ENCODE data around the gene KIF3C. TPM values are rescaled to one million over a fixed set of nuclear protein-coding genes. Genes with fewer than 3 reads are reported as not detected.
"Not testable (repeated sequence)": the region's sequence is repeated elsewhere in the genome, so short reads cannot be mapped to it uniquely, and the experiment has no call there.

The KIF3C gene
- total and polyA plus RNA-seq, 2 experiments from 2014 or later, result 8.4 to 10.9 TPM

- not testable (repeated sequence) for H3K27me3 ChIP-seq; H4K20me1 ChIP-seq (ENCODE audit: insufficient read depth, poor library complexity, severe bottlenecking); H3K36me3 ChIP-seq (replicated peaks; ENCODE audit: insufficient read depth, low read depth); H3K9me3 ChIP-seq (ENCODE audit: low read depth); H3K27ac ChIP-seq; DNase-seq (ENCODE audit: low spot score); H3K4me3 ChIP-seq; H2AFZ ChIP-seq; H3K9me2 ChIP-seq (replicated peaks; ENCODE audit: insufficient read depth); H3K4me1 ChIP-seq (ENCODE audit: insufficient read depth); H3K79me2 ChIP-seq
- 69% methylated on average over 9 of the region's 9 CpGs for WGBS (ENCODE audit: low lambda C conversion rate, missing lambda C conversion rate)
- peak overlapping the region; percentile 8 for H3K4me2 ChIP-seq
Measured at GRCh38 chr2:25913696-25913973, 68.7 kb downstream of the KIF3C start.

DNA sequence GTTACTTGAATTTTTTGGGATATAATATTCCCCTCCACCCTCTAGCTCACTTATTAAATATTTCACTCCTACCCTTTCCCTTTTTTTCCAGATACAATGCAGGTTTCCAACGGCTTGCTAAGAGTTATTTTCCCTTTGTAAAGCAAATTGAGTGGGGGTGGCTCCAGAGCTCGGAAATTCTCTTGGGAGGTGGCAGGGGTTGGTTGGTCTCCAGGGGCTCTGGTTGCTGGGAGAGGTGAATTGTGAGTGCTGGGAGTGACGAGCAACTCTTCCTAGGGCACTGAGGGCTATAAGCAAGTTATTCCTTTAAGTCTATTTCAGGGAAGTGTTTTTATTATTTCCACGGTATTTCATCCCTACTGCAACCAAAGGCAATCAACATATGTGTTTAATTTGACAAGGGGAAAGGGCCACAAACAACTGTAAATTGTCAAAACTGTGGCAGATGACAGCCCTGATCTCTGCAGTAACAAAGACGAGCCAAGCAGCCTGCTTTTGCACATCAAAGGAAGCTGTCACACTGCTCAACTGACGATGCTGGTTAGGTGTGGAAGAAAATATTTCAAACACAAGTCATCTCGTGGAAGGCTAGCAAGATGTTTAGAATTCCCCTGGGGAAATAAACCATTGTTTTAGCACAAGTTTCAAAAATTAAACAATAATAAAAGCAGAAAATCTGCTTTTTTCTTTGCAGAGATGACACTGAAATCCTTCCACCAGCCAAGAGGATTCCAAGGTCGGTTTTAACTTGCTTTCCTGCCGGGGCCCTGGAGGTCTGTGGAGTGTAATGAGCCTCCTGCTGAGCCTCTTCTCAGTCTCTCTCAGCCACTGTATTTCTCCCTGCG, 69.2 kb downstream of the KIF3C start:
- Histone ChIP-seq H3K79me2 (no peaks in the 10 kb centered on the region), H4K20me1 (ENCODE audit: insufficient read depth, poor library complexity, severe bottlenecking) (no peaks in the 10 kb centered on the region), H3K9me2 (replicated peaks; ENCODE audit: insufficient read depth) (no peaks in the 10 kb centered on the region), H3K4me2 (peak overlapping the region; percentile 8), H3K27me3 (no peaks in the 10 kb centered on the region), H3K36me3 (replicated peaks; ENCODE audit: insufficient read depth, low read depth) (no peaks in the 10 kb centered on the region), H3K9me3 (ENCODE audit: low read depth) (no peaks in the 10 kb centered on the region), H2AFZ (no peak overlapping the region), H3K4me3 (no peak overlapping the region), H3K27ac (no peak overlapping the region), H3K4me1 (ENCODE audit: insufficient read depth) (peaks cover 5% of the 10 kb centered on the region)
- WGBS (ENCODE audit: low lambda C conversion rate, missing lambda C conversion rate), result 13% methylated on average over 10 of the region's 10 CpGs
- DNase-seq (ENCODE audit: low spot score), result no peak
- TF ChIP-seq EZH2 (IDR thresholded peaks at IDR 0.05; ENCODE audit: borderline replicate concordance) (no peak), EZH2phosphoT487 (IDR thresholded peaks at IDR 0.05; ENCODE audit: low read depth, severe bottlenecking, unreplicated experiment) (no peak)
- TF ChIP-seq, protein P1, sequence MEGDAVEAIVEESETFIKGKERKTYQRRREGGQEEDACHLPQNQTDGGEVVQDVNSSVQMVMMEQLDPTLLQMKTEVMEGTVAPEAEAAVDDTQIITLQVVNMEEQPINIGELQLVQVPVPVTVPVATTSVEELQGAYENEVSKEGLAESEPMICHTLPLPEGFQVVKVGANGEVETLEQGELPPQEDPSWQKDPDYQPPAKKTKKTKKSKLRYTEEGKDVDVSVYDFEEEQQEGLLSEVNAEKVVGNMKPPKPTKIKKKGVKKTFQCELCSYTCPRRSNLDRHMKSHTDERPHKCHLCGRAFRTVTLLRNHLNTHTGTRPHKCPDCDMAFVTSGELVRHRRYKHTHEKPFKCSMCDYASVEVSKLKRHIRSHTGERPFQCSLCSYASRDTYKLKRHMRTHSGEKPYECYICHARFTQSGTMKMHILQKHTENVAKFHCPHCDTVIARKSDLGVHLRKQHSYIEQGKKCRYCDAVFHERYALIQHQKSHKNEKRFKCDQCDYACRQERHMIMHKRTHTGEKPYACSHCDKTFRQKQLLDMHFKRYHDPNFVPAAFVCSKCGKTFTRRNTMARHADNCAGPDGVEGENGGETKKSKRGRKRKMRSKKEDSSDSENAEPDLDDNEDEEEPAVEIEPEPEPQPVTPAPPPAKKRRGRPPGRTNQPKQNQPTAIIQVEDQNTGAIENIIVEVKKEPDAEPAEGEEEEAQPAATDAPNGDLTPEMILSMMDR (IDR thresholded peaks at IDR 0.05; ENCODE audit: poor library complexity), result no peak

GRCh38 chr2:25909574-25909973, 72.7 kb downstream of the KIF3C start:
- H3K79me2 ChIP-seq; H2AFZ ChIP-seq; H3K36me3 ChIP-seq (replicated peaks; ENCODE audit: insufficient read depth, low read depth); H3K4me1 ChIP-seq (ENCODE audit: insufficient read depth); H3K9me2 ChIP-seq (replicated peaks; ENCODE audit: insufficient read depth); H3K27me3 ChIP-seq; H3K27ac ChIP-seq; H3K9me3 ChIP-seq (ENCODE audit: low read depth); H3K4me2 ChIP-seq; H3K4me3 ChIP-seq; H4K20me1 ChIP-seq (ENCODE audit: insufficient read depth, poor library complexity, severe bottlenecking); DNase-seq (ENCODE audit: low spot score): not testable (repeated sequence)
- WGBS (ENCODE audit: low lambda C conversion rate, missing lambda C conversion rate), result 70% methylated on average over 5 of the region's 5 CpGs

DNA sequence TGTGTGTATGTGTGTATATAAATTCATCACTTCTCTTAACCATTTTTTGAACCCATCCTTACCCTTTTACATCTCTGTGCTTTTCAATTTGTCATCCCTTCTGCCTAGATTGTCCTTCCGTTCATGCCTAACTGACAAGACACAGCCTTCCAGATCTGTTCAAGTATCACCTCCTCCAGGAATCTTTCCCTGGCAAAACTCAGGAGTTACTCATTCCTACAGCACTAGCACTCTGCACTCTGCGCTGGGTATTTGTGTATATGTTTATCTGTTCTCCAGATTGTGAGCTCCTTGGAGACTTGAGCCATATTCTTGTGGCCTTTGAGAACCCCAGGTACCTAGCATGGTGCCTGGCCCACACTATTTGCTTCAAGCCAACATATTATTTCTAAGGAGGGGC, 77.2 kb downstream of the KIF3C start:
- Histone ChIP-seq H3K9me3 (ENCODE audit: low read depth) (no peaks in the 10 kb centered on the region), H3K9me2 (replicated peaks; ENCODE audit: insufficient read depth) (no peaks in the 10 kb centered on the region), H3K4me2 (no peak overlapping the region), H4K20me1 (ENCODE audit: insufficient read depth, poor library complexity, severe bottlenecking) (no peaks in the 10 kb centered on the region), H2AFZ (no peak overlapping the region), H3K27ac (no peak overlapping the region), H3K27me3 (no peaks in the 10 kb centered on the region), H3K4me3 (no peak overlapping the region), H3K79me2 (no peaks in the 10 kb centered on the region), H3K36me3 (replicated peaks; ENCODE audit: insufficient read depth, low read depth) (no peaks in the 10 kb centered on the region), H3K4me1 (ENCODE audit: insufficient read depth) (no peaks in the 10 kb centered on the region)
- no peak for TF ChIP-seq EZH2 (IDR thresholded peaks at IDR 0.05; ENCODE audit: borderline replicate concordance)
- no peak for TF ChIP-seq EZH2phosphoT487 (IDR thresholded peaks at IDR 0.05; ENCODE audit: low read depth, severe bottlenecking, unreplicated experiment)
- TF ChIP-seq, protein P1 (IDR thresholded peaks at IDR 0.05; ENCODE audit: poor library complexity), result no peak
- no peak for DNase-seq (ENCODE audit: low spot score)
- WGBS (ENCODE audit: low lambda C conversion rate, missing lambda C conversion rate), result 71% methylated on average over 2 of the region's 2 CpGs

Measured in hepatocyte (in vitro differentiated cells).